HUES48 (cell line): Measurements from ENCODE around the gene CDH6.

Experiments
- H3K27ac ChIP-seq: one replicate; pipeline ENCODE4 v1.7.0; 2013; ENCODE audit warnings: low read depth, low read length, inconsistent platforms
- H3K27me3 ChIP-seq: 2 replicates; pipeline ENCODE4 v1.6.1; 2013; ENCODE audit warnings: mild to moderate bottlenecking, low read length; ENCODE audit not compliant: control insufficient read depth, insufficient read depth
- H3K36me3 ChIP-seq: 2 replicates; pipeline ENCODE4 v1.6.1; 2013; ENCODE audit warnings: low read length; ENCODE audit not compliant: control insufficient read depth, insufficient read depth
- H3K4me1 ChIP-seq: 2 replicates; pipeline ENCODE4 v1.6.1; 2013; ENCODE audit warnings: mild to moderate bottlenecking, low read length; ENCODE audit not compliant: control insufficient read depth, insufficient read depth
- H3K4me3 ChIP-seq: 2 replicates; pipeline ENCODE4 v1.5.1; 2013; ENCODE audit warnings: mild to moderate bottlenecking, low read depth, low read length
- H3K9ac ChIP-seq: 2 replicates; pipeline ENCODE4 v1.6.1; 2013; ENCODE audit warnings: mild to moderate bottlenecking, low read depth, low read length, moderate library complexity
- H3K9me3 ChIP-seq: 2 replicates; pipeline ENCODE4 v1.6.1; 2013; ENCODE audit warnings: low read length; ENCODE audit not compliant: control insufficient read depth, insufficient read depth

The CDH6 gene

GRCh38 chr5:31280210-31280609, 86.7 kb downstream of the CDH6 start:
- Histone ChIP-seq H3K4me1 (peaks cover 12% of the 10 kb centered on the region; the same call in 1 of the 2 replicates), H3K27ac (no peak overlapping the region), H3K9ac (no peak overlapping the region), H3K9me3 (no peaks in the 10 kb centered on the region), H3K36me3 (no peaks in the 10 kb centered on the region), H3K4me3 (no peak overlapping the region), H3K27me3 (no peaks in the 10 kb centered on the region)

GRCh38 chr5:31283326-31283725, 89.8 kb downstream of the CDH6 start:
- no peaks in the 10 kb centered on the region for H3K36me3 ChIP-seq
- no peaks in the 10 kb centered on the region for H3K27me3 ChIP-seq

GRCh38 chr5:31285025-31285424, 91.5 kb downstream of the CDH6 start:
- H3K9me3 ChIP-seq = no peaks in the 10 kb centered on the region
- H3K36me3 ChIP-seq = no peaks in the 10 kb centered on the region
- H3K27ac ChIP-seq = no peak overlapping the region
- peaks cover 12% of the 10 kb centered on the region; the same call in 1 of the 2 replicates for H3K4me1 ChIP-seq
- no peak overlapping the region for H3K9ac ChIP-seq
- H3K4me3 ChIP-seq = no peak overlapping the region
- no peaks in the 10 kb centered on the region for H3K27me3 ChIP-seq

More at GRCh38 chr5:31283326-31283725, 89.8 kb downstream of the CDH6 start:
- no peaks in the 10 kb centered on the region for H3K9me3 ChIP-seq
- H3K4me1 ChIP-seq = peaks cover 12% of the 10 kb centered on the region; the same call in 1 of the 2 replicates
- no peak overlapping the region for H3K4me3 ChIP-seq
- no peak overlapping the region for H3K9ac ChIP-seq
- no peak overlapping the region for H3K27ac ChIP-seq

- Histone ChIP-seq H3K27ac (no peak overlapping the region), H3K27me3 (no peaks in the 10 kb centered on the region), H3K4me3 (no peak overlapping the region), H3K4me1 (peaks cover 10% of the 10 kb centered on the region; the same call in 1 of the 2 replicates), H3K36me3 (no peaks in the 10 kb centered on the region), H3K9ac (no peak overlapping the region), H3K9me3 (no peaks in the 10 kb centered on the region)
These were observed 94.5 kb downstream of the CDH6 start for GRCh38 chr5:31287985-31288384.

GRCh38 chr5:31289429-31289828, 95.9 kb downstream of the CDH6 start:
- Histone ChIP-seq H3K36me3 (no peaks in the 10 kb centered on the region), H3K27me3 (no peaks in the 10 kb centered on the region), H3K4me1 (peaks cover 10% of the 10 kb centered on the region; the same call in 1 of the 2 replicates), H3K4me3 (no peak overlapping the region), H3K9ac (no peak overlapping the region), H3K9me3 (no peaks in the 10 kb centered on the region), H3K27ac (no peak overlapping the region)

GRCh38 chr5:31291323-31291854, 97.9 kb downstream of the CDH6 start:
- Histone ChIP-seq H3K9me3 (no peaks in the 10 kb centered on the region), H3K4me3 (no peak overlapping the region), H3K4me1 (peaks cover 10% of the 10 kb centered on the region; the same call in 1 of the 2 replicates), H3K36me3 (no peaks in the 10 kb centered on the region), H3K27me3 (no peaks in the 10 kb centered on the region), H3K9ac (no peak overlapping the region), H3K27ac (no peak overlapping the region)

- H3K9me3 ChIP-seq = 0 out of 2 replicates have a peak, but pooled peaks cover 2% of the 10 kb centered on the region
- H3K4me1 ChIP-seq = peaks cover 11% of the 10 kb centered on the region; the same call in 1 of the 2 replicates
- no peaks in the 10 kb centered on the region for H3K36me3 ChIP-seq
- H3K4me3 ChIP-seq = no peak overlapping the region
- H3K27ac ChIP-seq = no peak overlapping the region
- H3K27me3 ChIP-seq = no peaks in the 10 kb centered on the region
- H3K9ac ChIP-seq = no peak overlapping the region
These were observed 107.0 kb downstream of the CDH6 start for GRCh38 chr5:31300501-31300900.

- Histone ChIP-seq H3K36me3 (no peaks in the 10 kb centered on the region), H3K27ac (no peak overlapping the region), H3K4me3 (no peak overlapping the region), H3K27me3 (no peaks in the 10 kb centered on the region), H3K4me1 (peaks cover 11% of the 10 kb centered on the region; the same call in 1 of the 2 replicates), H3K9me3 (0 out of 2 replicates have a peak, but pooled peaks cover 2% of the 10 kb centered on the region), H3K9ac (no peak overlapping the region)
These were observed 108.3 kb downstream of the CDH6 start for GRCh38 chr5:31301833-31302232.

- Histone ChIP-seq H3K27ac (no peak overlapping the region), H3K4me1 (peaks cover 11% of the 10 kb centered on the region; the same call in 1 of the 2 replicates), H3K27me3 (no peaks in the 10 kb centered on the region), H3K9me3 (0 out of 2 replicates have a peak, but pooled peaks cover 2% of the 10 kb centered on the region), H3K9ac (no peak overlapping the region), H3K36me3 (no peaks in the 10 kb centered on the region), H3K4me3 (no peak overlapping the region)
These were observed 110.2 kb downstream of the CDH6 start for GRCh38 chr5:31303688-31304087.

GRCh38 chr5:31317665-31318064, 124.2 kb downstream of the CDH6 start:
- H3K9me3 ChIP-seq = no peaks in the 10 kb centered on the region
- H3K36me3 ChIP-seq = no peaks in the 10 kb centered on the region
- H3K9ac ChIP-seq = no peak overlapping the region
- no peak overlapping the region for H3K27ac ChIP-seq
- H3K4me1 ChIP-seq = no peaks in the 10 kb centered on the region
- H3K27me3 ChIP-seq = no peaks in the 10 kb centered on the region
- H3K4me3 ChIP-seq = no peak overlapping the region

- no peak overlapping the region for H3K9ac ChIP-seq
- no peak overlapping the region for H3K4me3 ChIP-seq
- no peaks in the 10 kb centered on the region for H3K4me1 ChIP-seq
- no peaks in the 10 kb centered on the region for H3K27me3 ChIP-seq
- no peak overlapping the region for H3K27ac ChIP-seq
- no peaks in the 10 kb centered on the region for H3K9me3 ChIP-seq
- H3K36me3 ChIP-seq = no peaks in the 10 kb centered on the region
These were observed 125.8 kb downstream of the CDH6 start for GRCh38 chr5:31319335-31319734.
